Astrocyte (in vitro differentiated cells and primary cell): ENCODE data around the gene TRPM2. TPM values are rescaled to one million over a fixed set of nuclear protein-coding genes. Genes with fewer than 3 reads are reported as not detected.

Source experiments
- DNase-seq: peaks from one replicate; pipeline ENCODE4 v3.0.0-alpha.2; 2010; ENCODE audit warnings: low read depth
- FAIRE-seq: peaks from 2 replicates; lab custom pipeline; 2011; peaks lifted over from hg19 to GRCh38; lab: Jason Lieb, UNC
- H2AFZ ChIP-seq: 2 replicates; pipeline ENCODE4 v1.6.0; 2012; ENCODE audit warnings: low read depth, low read length, inconsistent platforms
- H3K27ac ChIP-seq: 2 replicates; pipeline ENCODE4 v1.5.1; 2011; ENCODE audit warnings: low read depth, low read length, inconsistent platforms
- H3K27me3 ChIP-seq: 2 replicates; pipeline ENCODE4 v1.6.0; 2011; ENCODE audit warnings: low read length, inconsistent platforms; ENCODE audit not compliant: insufficient read depth
- H3K36me3 ChIP-seq: 2 replicates; pipeline ENCODE4 v1.5.1; 2011; ENCODE audit warnings: low read length, inconsistent platforms; ENCODE audit not compliant: insufficient read depth
- H3K4me1 ChIP-seq: 2 replicates; pipeline ENCODE4 v1.5.1; 2011; ENCODE audit warnings: low read length, inconsistent platforms; ENCODE audit not compliant: insufficient read depth
- H3K4me2 ChIP-seq: 2 replicates; pipeline ENCODE4 v1.6.0; 2012; ENCODE audit warnings: low read length, inconsistent platforms
- H3K4me3 ChIP-seq: 2 replicates; pipeline ENCODE4 v1.5.1; 2011; ENCODE audit warnings: low read depth, mild to moderate bottlenecking, low read length, inconsistent platforms; ENCODE audit not compliant: insufficient read depth
- H3K79me2 ChIP-seq: 2 replicates; pipeline ENCODE4 v1.6.0; 2012; ENCODE audit warnings: mild to moderate bottlenecking, low read length, inconsistent platforms; ENCODE audit not compliant: insufficient read depth
- H3K9ac ChIP-seq: 2 replicates; pipeline ENCODE4 v1.6.0; 2012; ENCODE audit warnings: mild to moderate bottlenecking, low read length, inconsistent platforms
- H3K9me3 ChIP-seq: 2 replicates; pipeline ENCODE4 v1.5.1; 2012; ENCODE audit warnings: low read depth, mild to moderate bottlenecking, low read length, inconsistent platforms; ENCODE audit not compliant: insufficient read depth
- H4K20me1 ChIP-seq: 2 replicates; pipeline ENCODE4 v1.6.0; 2012; ENCODE audit warnings: low read length, inconsistent platforms; ENCODE audit not compliant: insufficient read depth
- H3K27ac Mint-ChIP-seq: one replicate; pipeline ENCODE4 v1.8.0; 2021; ENCODE audit warnings: mild to moderate bottlenecking, mixed read lengths; ENCODE audit not compliant: unreplicated experiment
- H3K27me3 Mint-ChIP-seq: one replicate; pipeline ENCODE4 v1.8.0; 2021; ENCODE audit warnings: low read depth, mixed read lengths; ENCODE audit not compliant: unreplicated experiment
- H3K36me3 Mint-ChIP-seq: one replicate; pipeline ENCODE4 v1.8.0; 2021; ENCODE audit warnings: low read depth, mixed read lengths; ENCODE audit not compliant: unreplicated experiment
- H3K4me1 Mint-ChIP-seq: one replicate; pipeline ENCODE4 v1.8.0; 2021; ENCODE audit warnings: low read depth, mixed read lengths; ENCODE audit not compliant: unreplicated experiment
- H3K4me3 Mint-ChIP-seq: one replicate; pipeline ENCODE4 v1.8.0; 2021; ENCODE audit warnings: mild to moderate bottlenecking, moderate library complexity, mixed read lengths; ENCODE audit not compliant: unreplicated experiment
- H3K9me3 Mint-ChIP-seq: one replicate; pipeline ENCODE4 v1.8.0; 2021; ENCODE audit warnings: mild to moderate bottlenecking, mixed read lengths; ENCODE audit not compliant: unreplicated experiment
- EZH2 ChIP-seq: IDR thresholded peaks from 2 replicates; pipeline ENCODE4 v1.6.1; 2012; ENCODE audit warnings: mild to moderate bottlenecking, low read length, inconsistent platforms; ENCODE audit not compliant: insufficient read depth
- total RNA-seq: library from RNA; stranded (reverse); gene quantifications from 2 replicates; pipeline ENCODE4 v1.2.1, GENCODE V29; 2021
- TF ChIP-seq, protein P1 (sequence below): IDR thresholded peaks from 2 replicates; pipeline ENCODE4 v1.5.1; 2011; ENCODE audit warnings: low read depth, mild to moderate bottlenecking, inconsistent platforms, low read length, moderate library complexity; ENCODE audit not compliant: insufficient read depth

The TRPM2 gene
- total RNA-seq, 1 donor from 2014 or later = 0.79 TPM

DNA sequence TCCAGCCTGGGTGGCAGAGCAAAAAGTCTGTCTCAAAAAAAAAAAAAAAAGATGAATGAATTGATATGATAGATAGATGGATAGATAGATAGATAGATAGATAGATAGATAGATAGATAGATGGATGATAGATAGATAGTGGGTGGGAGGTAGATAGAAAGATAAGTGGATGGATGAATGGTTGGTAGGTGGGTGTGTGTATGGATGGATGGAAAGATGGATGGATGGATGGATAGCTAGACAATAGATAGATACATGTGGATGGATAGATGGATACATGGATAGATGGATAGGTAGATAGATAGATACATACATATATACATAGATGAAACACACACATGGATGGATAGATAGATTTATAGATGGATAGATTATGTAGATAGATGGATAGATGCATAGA, 28.5 kb downstream of the TRPM2 start:
- Mint-ChIP-seq H3K27me3 (peaks cover 44% of the 10 kb centered on the region), H3K4me1 (no peaks in the 10 kb centered on the region), H3K4me3 (no peak overlapping the region), H3K9me3 (peaks cover 30% of the 10 kb centered on the region), H3K36me3 (peaks cover 2% of the 10 kb centered on the region), H3K27ac (no peak overlapping the region)
- Histone ChIP-seq H4K20me1 (no peaks in the 10 kb centered on the region), H3K27ac (no peak overlapping the region), H3K4me1 (no peaks in the 10 kb centered on the region), H3K4me3 (no peak overlapping the region), H3K9me3 (no peaks in the 10 kb centered on the region), H3K36me3 (no peaks in the 10 kb centered on the region), H2AFZ (no peak overlapping the region), H3K4me2 (no peak overlapping the region), H3K79me2 (no peaks in the 10 kb centered on the region), H3K27me3 (peaks cover 2% of the 10 kb centered on the region), H3K9ac (no peak overlapping the region)
- no peak for FAIRE-seq
- DNase-seq = no peak
- TF ChIP-seq, protein P1, sequence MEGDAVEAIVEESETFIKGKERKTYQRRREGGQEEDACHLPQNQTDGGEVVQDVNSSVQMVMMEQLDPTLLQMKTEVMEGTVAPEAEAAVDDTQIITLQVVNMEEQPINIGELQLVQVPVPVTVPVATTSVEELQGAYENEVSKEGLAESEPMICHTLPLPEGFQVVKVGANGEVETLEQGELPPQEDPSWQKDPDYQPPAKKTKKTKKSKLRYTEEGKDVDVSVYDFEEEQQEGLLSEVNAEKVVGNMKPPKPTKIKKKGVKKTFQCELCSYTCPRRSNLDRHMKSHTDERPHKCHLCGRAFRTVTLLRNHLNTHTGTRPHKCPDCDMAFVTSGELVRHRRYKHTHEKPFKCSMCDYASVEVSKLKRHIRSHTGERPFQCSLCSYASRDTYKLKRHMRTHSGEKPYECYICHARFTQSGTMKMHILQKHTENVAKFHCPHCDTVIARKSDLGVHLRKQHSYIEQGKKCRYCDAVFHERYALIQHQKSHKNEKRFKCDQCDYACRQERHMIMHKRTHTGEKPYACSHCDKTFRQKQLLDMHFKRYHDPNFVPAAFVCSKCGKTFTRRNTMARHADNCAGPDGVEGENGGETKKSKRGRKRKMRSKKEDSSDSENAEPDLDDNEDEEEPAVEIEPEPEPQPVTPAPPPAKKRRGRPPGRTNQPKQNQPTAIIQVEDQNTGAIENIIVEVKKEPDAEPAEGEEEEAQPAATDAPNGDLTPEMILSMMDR = no peak
- TF ChIP-seq EZH2 = no peak

GRCh38 chr21:44382536-44382935, 29.1 kb downstream of the TRPM2 start:
- no peak overlapping the region for H3K27ac ChIP-seq
- H3K27ac Mint-ChIP-seq = no peak overlapping the region
- FAIRE-seq (no peak), DNase-seq (no peak)
- H3K36me3 ChIP-seq = no peaks in the 10 kb centered on the region
- peaks cover 42% of the 10 kb centered on the region for H3K27me3 Mint-ChIP-seq
- H3K4me1 Mint-ChIP-seq = no peaks in the 10 kb centered on the region
- no peaks in the 10 kb centered on the region for H3K4me1 ChIP-seq
- H3K9ac ChIP-seq = no peak overlapping the region
- H3K4me3 Mint-ChIP-seq = no peak overlapping the region
- no peak overlapping the region for H3K4me2 ChIP-seq
- peaks cover 2% of the 10 kb centered on the region for H3K27me3 ChIP-seq
- H3K79me2 ChIP-seq = no peaks in the 10 kb centered on the region
- no peaks in the 10 kb centered on the region for H4K20me1 ChIP-seq
- H3K9me3 Mint-ChIP-seq = peaks cover 30% of the 10 kb centered on the region
- no peaks in the 10 kb centered on the region for H3K9me3 ChIP-seq
- H3K36me3 Mint-ChIP-seq = peaks cover 2% of the 10 kb centered on the region
- TF ChIP-seq EZH2 = no peak
- TF ChIP-seq, protein P1 = no peak
- H3K4me3 ChIP-seq = no peak overlapping the region
- H2AFZ ChIP-seq = no peak overlapping the region

DNA sequence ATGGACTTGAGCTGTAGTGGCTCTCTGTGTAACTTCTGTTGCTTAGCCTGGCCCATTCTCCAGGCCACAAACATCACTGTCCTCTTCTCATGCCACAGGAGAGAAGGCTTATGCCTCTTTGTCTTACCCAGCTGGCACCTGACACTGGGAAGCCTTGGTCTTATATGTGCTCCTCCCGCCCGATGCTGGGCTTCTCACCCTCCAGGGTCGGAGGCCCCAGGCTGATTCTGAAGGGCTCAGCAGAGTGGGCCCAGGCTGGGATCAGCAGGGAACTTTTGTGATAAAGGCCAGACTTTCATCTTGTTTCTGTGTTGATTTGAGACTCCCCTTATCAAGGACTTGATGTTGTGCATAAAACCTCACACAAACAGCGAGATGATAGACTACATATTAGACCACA, 29.8 kb downstream of the TRPM2 start:
- peaks cover 2% of the 10 kb centered on the region for H3K36me3 Mint-ChIP-seq
- Histone ChIP-seq H2AFZ (no peak overlapping the region), H3K9me3 (no peaks in the 10 kb centered on the region), H3K27ac (no peak overlapping the region), H3K36me3 (no peaks in the 10 kb centered on the region), H3K4me3 (no peak overlapping the region), H3K4me2 (no peak overlapping the region), H3K4me1 (no peaks in the 10 kb centered on the region), H3K27me3 (peaks cover 2% of the 10 kb centered on the region), H3K79me2 (no peaks in the 10 kb centered on the region), H3K9ac (no peak overlapping the region), H4K20me1 (no peaks in the 10 kb centered on the region)
- no peaks in the 10 kb centered on the region for H3K4me1 Mint-ChIP-seq
- FAIRE-seq (no peak), DNase-seq (no peak)
- peaks cover 46% of the 10 kb centered on the region for H3K27me3 Mint-ChIP-seq
- peaks cover 35% of the 10 kb centered on the region for H3K9me3 Mint-ChIP-seq
- no peak overlapping the region for H3K27ac Mint-ChIP-seq
- TF ChIP-seq EZH2 = no peak
- TF ChIP-seq, protein P1 = no peak
- H3K4me3 Mint-ChIP-seq = no peak overlapping the region
